ENCODE data around the gene TMCC2. TPM values are rescaled to one million over a fixed set of nuclear protein-coding genes. Genes with fewer than 3 reads are reported as not detected.
"Not testable (repeated sequence)": the region's sequence is repeated elsewhere in the genome, so short reads cannot be mapped to it uniquely, and the experiment has no call there.

The TMCC2 gene
- total RNA-seq, 1 donor from 2014 or later = 16.5 TPM

GRCh38 chr1:205283270-205284147 lies 55.8 kb downstream of the TMCC2 start:
- DNase-seq = no peak

GRCh38 chr1:205284420-205285144 lies 56.8 kb downstream of the TMCC2 start:
- DNase-seq = no peak

GRCh38 chr1:205285381-205286101 lies 57.8 kb downstream of the TMCC2 start:
- no peak for DNase-seq

GRCh38 chr1:205286335-205286950 lies 58.7 kb downstream of the TMCC2 start:
- no peak for DNase-seq

GRCh38 chr1:205287076-205287475 lies 59.3 kb downstream of the TMCC2 start:
- DNase-seq = no peak

GRCh38 chr1:205287767-205288559 lies 60.2 kb downstream of the TMCC2 start:
- peak; percentile 41 for DNase-seq

- no peak for DNase-seq
These were observed 63.9 kb downstream of the TMCC2 start for GRCh38 chr1:205291596-205291995.

- DNase-seq = no peak
These were observed 65.8 kb downstream of the TMCC2 start for GRCh38 chr1:205293350-205294074.

- DNase-seq = peak; percentile 28
These were observed 66.6 kb downstream of the TMCC2 start for GRCh38 chr1:205294175-205294917.

- no peak for DNase-seq
These were observed 67.2 kb downstream of the TMCC2 start for GRCh38 chr1:205294934-205295333.

GRCh38 chr1:205296154-205296553 lies 68.4 kb downstream of the TMCC2 start:
- DNase-seq = no peak

GRCh38 chr1:205297546-205298177 lies 69.9 kb downstream of the TMCC2 start:
- DNase-seq = not testable (repeated sequence)

- DNase-seq = no peak
These were observed 70.6 kb downstream of the TMCC2 start for GRCh38 chr1:205298191-205298994.

- no peak for DNase-seq
These were observed 72.4 kb downstream of the TMCC2 start for GRCh38 chr1:205300149-205300548.

- no peak for DNase-seq
These were observed 73.6 kb downstream of the TMCC2 start for GRCh38 chr1:205301205-205301821.

GRCh38 chr1:205301842-205302588 lies 74.3 kb downstream of the TMCC2 start:
- DNase-seq = no peak

GRCh38 chr1:205303247-205303888 lies 75.6 kb downstream of the TMCC2 start:
- no peak for DNase-seq

Data from skin of body (tissue), 2 donors.